H9 (cell line): ENCODE results near the gene GRIN2A. TPM values are rescaled to one million over a fixed set of nuclear protein-coding genes. Genes with fewer than 3 reads are reported as not detected.

Source experiments
- DNase-seq: peaks from one replicate; pipeline ENCODE4 v3.0.0-alpha.2; 2017
- H2AFZ ChIP-seq: one replicate; pipeline ENCODE4 v1.6.1; 2013; ENCODE audit warnings: mild to moderate bottlenecking, low read length, control low read depth, moderate library complexity
- H2AK5ac ChIP-seq: 2 replicates; pipeline ENCODE4 v1.6.1; 2013; ENCODE audit warnings: low read length, control low read depth, mixed read lengths; ENCODE audit not compliant: insufficient read length
- H2BK120ac ChIP-seq: one replicate; pipeline ENCODE4 v1.6.1; 2013; ENCODE audit warnings: low read depth, mild to moderate bottlenecking, low read length, control low read depth, inconsistent platforms; ENCODE audit not compliant: poor library complexity, severe bottlenecking
- H2BK12ac ChIP-seq: 2 replicates; pipeline ENCODE4 v1.6.1; 2013; ENCODE audit warnings: low read length, control low read depth, mixed read lengths, low read depth; ENCODE audit not compliant: insufficient read length
- H2BK15ac ChIP-seq: 2 replicates; pipeline ENCODE4 v1.6.1; 2013; ENCODE audit warnings: low read depth, low read length, control low read depth
- H2BK20ac ChIP-seq: one replicate; pipeline ENCODE4 v1.6.1; 2013; ENCODE audit warnings: low read depth, mild to moderate bottlenecking, low read length, control low read depth, inconsistent platforms; ENCODE audit not compliant: poor library complexity, severe bottlenecking
- H2BK5ac ChIP-seq: 2 replicates; pipeline ENCODE4 v1.6.1; 2013; ENCODE audit warnings: low read length, control low read depth, mixed read lengths; ENCODE audit not compliant: insufficient read length
- H3K14ac ChIP-seq: 2 replicates; pipeline ENCODE4 v1.6.1; 2013; ENCODE audit warnings: low read length, control low read depth; ENCODE audit not compliant: insufficient read depth
- H3K18ac ChIP-seq: 2 replicates; pipeline ENCODE4 v1.6.1; 2013; ENCODE audit warnings: low read depth, mild to moderate bottlenecking, mixed read lengths, low read length, control low read depth; ENCODE audit not compliant: insufficient read length
- H3K23ac ChIP-seq: 2 replicates; pipeline ENCODE4 v1.6.1; 2013; ENCODE audit warnings: low read length, control low read depth, mixed read lengths, low read depth; ENCODE audit not compliant: insufficient read length
- H3K23me2 ChIP-seq: 2 replicates; pipeline ENCODE4 v1.6.1; 2013; ENCODE audit warnings: low read depth, mild to moderate bottlenecking, mixed read lengths, low read length, control low read depth; ENCODE audit not compliant: insufficient read length, poor library complexity, severe bottlenecking
- H3K27ac ChIP-seq: 2 replicates; pipeline ENCODE4 v1.5.1; 2013; ENCODE audit warnings: low read length, control low read depth, mixed read lengths, low read depth; ENCODE audit not compliant: insufficient read length
- H3K27me3 ChIP-seq: 2 replicates; pipeline ENCODE4 v1.6.1; 2013; ENCODE audit warnings: low read length, control low read depth, inconsistent platforms; ENCODE audit not compliant: insufficient read depth
- H3K4ac ChIP-seq: 2 replicates; pipeline ENCODE4 v1.6.1; 2013; ENCODE audit warnings: low read depth, mild to moderate bottlenecking, control low read depth, inconsistent platforms, low read length, moderate library complexity
- H3K4me1 ChIP-seq: 2 replicates; pipeline ENCODE4 v1.6.1; 2013; ENCODE audit warnings: low read length, control low read depth, inconsistent platforms; ENCODE audit not compliant: insufficient read depth
- H3K4me2 ChIP-seq: 2 replicates; pipeline ENCODE4 v1.6.1; 2013; ENCODE audit warnings: low read length, control low read depth, mixed read lengths; ENCODE audit not compliant: insufficient read length, insufficient read depth
- H3K56ac ChIP-seq: 2 replicates; pipeline ENCODE4 v1.6.1; 2013; ENCODE audit warnings: low read depth, mild to moderate bottlenecking, mixed read lengths, low read length, control low read depth; ENCODE audit not compliant: insufficient read length
- H3K79me1 ChIP-seq: 2 replicates; pipeline ENCODE4 v1.6.1; 2013; ENCODE audit warnings: low read depth, mild to moderate bottlenecking, moderate library complexity, low read length, control low read depth, inconsistent platforms; ENCODE audit not compliant: insufficient read depth, poor library complexity, severe bottlenecking
- H3K79me2 ChIP-seq: 2 replicates; pipeline ENCODE4 v1.6.1; 2013; ENCODE audit warnings: low read length, control low read depth, inconsistent platforms; ENCODE audit not compliant: insufficient read depth
- H3K9ac ChIP-seq: 2 replicates; pipeline ENCODE4 v1.6.1; 2013; ENCODE audit warnings: low read length, control low read depth, mixed read lengths; ENCODE audit not compliant: insufficient read length; ENCODE audit errors: extremely low read depth
- H3K9me3 ChIP-seq: one replicate; pipeline ENCODE4 v1.6.1; 2013; ENCODE audit warnings: low read depth, low read length, inconsistent platforms; ENCODE audit not compliant: control insufficient read depth
- H3T11ph ChIP-seq: one replicate; pipeline ENCODE4 v1.6.1; 2013; ENCODE audit warnings: mild to moderate bottlenecking, low read length, control low read depth, inconsistent platforms
- H4K20me1 ChIP-seq: one replicate; pipeline ENCODE4 v1.6.1; 2013; ENCODE audit not compliant: control insufficient read depth, insufficient read length, insufficient read depth
- H4K5ac ChIP-seq: 2 replicates; pipeline ENCODE4 v1.6.1; 2013; ENCODE audit warnings: low read depth, mild to moderate bottlenecking, mixed read lengths, low read length, control low read depth; ENCODE audit not compliant: insufficient read length
- H4K8ac ChIP-seq: replicated peaks from 2 replicates; pipeline ENCODE4 v1.6.1; 2013; ENCODE audit warnings: low read length, control low read depth, mixed read lengths, low read depth; ENCODE audit not compliant: insufficient read length
- H4K91ac ChIP-seq: 2 replicates; pipeline ENCODE4 v1.6.1; 2013; ENCODE audit warnings: low read depth, mild to moderate bottlenecking, moderate library complexity, mixed read lengths, low read length, control low read depth; ENCODE audit not compliant: insufficient read length
- H3K27ac Mint-ChIP-seq, 3 experiments: 2 replicates in 2 of 3; 3 replicates in 1 of 3; pipeline ENCODE4 v1.8.0; 2020 to 2021; ENCODE audit warnings: mixed read lengths in 3 of 3, mild to moderate bottlenecking in 1 of 3, moderate library complexity in 1 of 3
- H3K27me3 Mint-ChIP-seq: 2 replicates; pipeline ENCODE4 v1.8.0; 2021; ENCODE audit warnings: low read depth, mild to moderate bottlenecking, moderate library complexity, mixed read lengths
- H3K36me3 Mint-ChIP-seq, 3 experiments: 2 replicates in 2 of 3; 3 replicates in 1 of 3; pipeline ENCODE4 v1.8.0; 2020 to 2021; ENCODE audit warnings: low read depth in 3 of 3, mixed read lengths in 3 of 3; ENCODE audit not compliant: insufficient read depth in 1 of 3
- H3K4me1 Mint-ChIP-seq, 2 experiments: 2 replicates each; pipeline ENCODE4 v1.8.0; 2020; ENCODE audit warnings: mixed read lengths in 2 of 2
- H3K4me3 Mint-ChIP-seq, 2 experiments: 2 replicates in 1 of 2; 3 replicates in 1 of 2; pipeline ENCODE4 v1.8.0; 2020 to 2021; ENCODE audit warnings: mild to moderate bottlenecking in 2 of 2, mixed read lengths in 2 of 2, moderate library complexity in 1 of 2
- H3K9me3 Mint-ChIP-seq, 2 experiments: 2 replicates in 1 of 2; 3 replicates in 1 of 2; pipeline ENCODE4 v1.8.0; 2020; ENCODE audit warnings: mild to moderate bottlenecking in 2 of 2, mixed read lengths in 2 of 2, moderate library complexity in 1 of 2
- CTCF ChIP-seq: fragments of 200-600 bp; sonication (generic); conservative IDR thresholded peaks from 3 replicates; pipeline ENCODE4 v1.8.0; 2021; ENCODE audit warnings: antibody characterized with exemption, mild to moderate bottlenecking
- WGBS: extraction: QIAGEN DNeasy Blood & Tissue Kit; methylation state at CpG from one replicate; pipeline ENCODE4 v1.1.7; 2013; ENCODE audit warnings: missing lambda C conversion rate, low lambda C conversion rate, mixed read lengths; ENCODE audit not compliant: insufficient read length; ENCODE audit errors: extremely low coverage; 5-methylcytosine and 5-hydroxymethylcytosine counted together
- total RNA-seq: library from RNA; stranded (reverse); gene quantifications from 2 replicates; pipeline ENCODE4 v1.2.1, GENCODE V29; 2021

Gene GRIN2A
- total RNA-seq, 1 experiment from 2014 or later = 1.5 TPM

GRCh38 chr16:10188236-10188635 lies 6.0 kb upstream of the GRIN2A start:
- no peaks in the 10 kb centered on the region for H4K20me1 ChIP-seq
- no peaks in the 10 kb centered on the region for H3K9me3 ChIP-seq
- no peaks in the 10 kb centered on the region for H3K79me2 ChIP-seq
- no peak overlapping the region for H2BK20ac ChIP-seq
- no peak overlapping the region for H3K4me3 Mint-ChIP-seq
- H3K4me2 ChIP-seq = no peak overlapping the region
- no peak overlapping the region for H2BK5ac ChIP-seq
- H2AFZ ChIP-seq = no peak overlapping the region
- WGBS = no CpG with 5 or more reads among the region's 3 CpGs
- H3K9ac ChIP-seq = no peak overlapping the region
- H2AK5ac ChIP-seq = no peak overlapping the region
- peaks cover 9 to 13% of the 10 kb centered on the region in 2 experiments for H3K4me1 Mint-ChIP-seq
- H2BK12ac ChIP-seq = no peak overlapping the region
- H3K27ac Mint-ChIP-seq = no peak overlapping the region
- no peak overlapping the region for H3K18ac ChIP-seq
- no peak overlapping the region for H3T11ph ChIP-seq
- no peaks in the 10 kb centered on the region for H3K23me2 ChIP-seq
- no peak overlapping the region for H4K91ac ChIP-seq
- no peak for TF ChIP-seq CTCF
- H3K27me3 ChIP-seq = peaks cover 12% of the 10 kb centered on the region; the same call in 1 of the 2 replicates
- H3K4me1 ChIP-seq = no peaks in the 10 kb centered on the region
- no peak overlapping the region for H2BK15ac ChIP-seq
- H3K9me3 Mint-ChIP-seq = no peaks in the 10 kb centered on the region; a peak in 1 of 5 replicates
- H3K4ac ChIP-seq = no peak overlapping the region
- H3K14ac ChIP-seq = no peak overlapping the region
- no peak overlapping the region for H2BK120ac ChIP-seq
- no peak overlapping the region for H4K5ac ChIP-seq
- H3K27me3 Mint-ChIP-seq = peaks cover 44% of the 10 kb centered on the region
- no peak overlapping the region for H3K56ac ChIP-seq
- no peaks in the 10 kb centered on the region for H3K36me3 Mint-ChIP-seq
- H3K27ac ChIP-seq = no peak overlapping the region
- no peak overlapping the region for H3K23ac ChIP-seq
- H3K79me1 ChIP-seq = no peaks in the 10 kb centered on the region
- H4K8ac ChIP-seq = no peak overlapping the region
- DNase-seq = no peak
